HepG2 (cell line): ENCODE data around the gene CENPO. TPM values are rescaled to one million over a fixed set of nuclear protein-coding genes. Genes with fewer than 3 reads are reported as not detected.

Experiments
- ATM ChIP-seq: fragments of 450-650 bp; IDR thresholded peaks from 2 replicates; pipeline ENCODE4 v1.7.1; 2017; ENCODE audit warnings: mild to moderate bottlenecking, borderline replicate concordance
- CAMTA2 ChIP-seq: sonication (generic); formaldehyde crosslinking; IDR thresholded peaks from 2 replicates; pipeline ENCODE4 v1.4.0; 2020; ENCODE audit warnings: mild to moderate bottlenecking, missing genetic modification reagents, borderline replicate concordance
- EZH2 ChIP-seq: conservative IDR thresholded peaks from 2 replicates; pipeline ENCODE4 v1.6.1; 2012; ENCODE audit warnings: mild to moderate bottlenecking, low read depth, low read length, moderate library complexity
- FIP1L1 ChIP-seq: fragments of 200-400 bp; formaldehyde crosslinking; IDR thresholded peaks from 2 replicates; pipeline ENCODE4 v1.6.1; 2018; ENCODE audit warnings: low read depth, mild to moderate bottlenecking, low read length, moderate library complexity, borderline replicate concordance; ENCODE audit not compliant: insufficient read depth
- FOXM1 ChIP-seq: sonication (generic); formaldehyde crosslinking; IDR thresholded peaks from 2 replicates; pipeline ENCODE4 v1.5.0; 2020; ENCODE audit warnings: missing genetic modification reagents
- GZF1 ChIP-seq: sonication (generic); formaldehyde crosslinking; IDR thresholded peaks from 2 replicates; pipeline ENCODE4 v1.5.1; 2020; ENCODE audit warnings: mild to moderate bottlenecking, missing genetic modification reagents
- MAF1 ChIP-seq: sonication (generic); formaldehyde crosslinking; IDR thresholded peaks from 2 replicates; pipeline ENCODE4 v1.5.0; 2020; ENCODE audit warnings: missing genetic modification reagents, borderline replicate concordance
- SATB2 ChIP-seq: sonication (generic); formaldehyde crosslinking; IDR thresholded peaks from 2 replicates; pipeline ENCODE4 v1.5.0; 2020; ENCODE audit warnings: missing genetic modification reagents
- SMC3 ChIP-seq: IDR thresholded peaks from 2 replicates; pipeline ENCODE4 v1.6.1; 2011; ENCODE audit warnings: low read length, improper control_type of control experiment
- SNAPC4 ChIP-seq: sonication (generic); formaldehyde crosslinking; IDR thresholded peaks from 2 replicates; pipeline ENCODE4 v1.4.0; 2020; ENCODE audit warnings: mild to moderate bottlenecking, missing genetic modification reagents
- TBX2 ChIP-seq: sonication (generic); formaldehyde crosslinking; IDR thresholded peaks from 2 replicates; pipeline ENCODE4 v1.5.0; 2020; ENCODE audit warnings: missing genetic modification reagents, mild to moderate bottlenecking, borderline replicate concordance
- ZBTB42 ChIP-seq: sonication (generic); formaldehyde crosslinking; IDR thresholded peaks from 2 replicates; pipeline ENCODE4 v1.5.0; 2020; ENCODE audit warnings: mild to moderate bottlenecking, missing genetic modification reagents
- ZNF605 ChIP-seq: sonication (generic); formaldehyde crosslinking; IDR thresholded peaks from 2 replicates; pipeline ENCODE4 v1.8.0; 2022; ENCODE audit warnings: mild to moderate bottlenecking, missing genetic modification reagents
- ZNF709 ChIP-seq: sonication (generic); formaldehyde crosslinking; IDR thresholded peaks from 2 replicates; pipeline ENCODE4 v1.5.0; 2020; ENCODE audit warnings: mild to moderate bottlenecking, missing genetic modification reagents
- ZNF788 ChIP-seq: sonication (generic); formaldehyde crosslinking; IDR thresholded peaks from 2 replicates; pipeline ENCODE4 v1.5.0; 2020; ENCODE audit warnings: mild to moderate bottlenecking, missing genetic modification reagents, borderline replicate concordance
- ZNF792 ChIP-seq: IDR thresholded peaks from 2 replicates; pipeline ENCODE4 v1.6.1; 2016
- ZSCAN21 ChIP-seq: sonication (generic); formaldehyde crosslinking; IDR thresholded peaks from 2 replicates; pipeline ENCODE4 v1.8.0; 2022; ENCODE audit warnings: mild to moderate bottlenecking, missing genetic modification reagents, moderate library complexity, borderline replicate concordance
- polyA plus RNA-seq, 8 experiments: library from polyadenylated mRNA; depleted of rRNA in 3 of 8; stranded (reverse) in 7 of 8; unstranded in 1 of 8; fragments of >200 nt; fragmentation: Illumina TruSeq in 4 of 8; extraction: Trizol in 4 of 8; gene quantifications; 2 replicates each; pipeline versions ENCODE4 v1.2.1 to v1.2.3, GENCODE V29; 2011 to 2016; ENCODE audit warnings: low read depth in 4 of 8, missing spikeins in 1 of 8, mixed read lengths in 1 of 8; ENCODE audit not compliant: insufficient read depth in 1 of 8
- total RNA-seq, 5 experiments: library from RNA; depleted of rRNA; stranded (reverse); fragments of >200 nt; fragmentation: Illumina TruSeq; extraction: Trizol; gene quantifications; 2 replicates each; pipeline ENCODE4 v1.2.3, GENCODE V29; 2016; ENCODE audit warnings: low read depth in 1 of 5
- TF ChIP-seq, protein P1 (sequence below): IDR thresholded peaks from 2 replicates; pipeline ENCODE4 v1.4.0; 2020; ENCODE audit warnings: mild to moderate bottlenecking, missing genetic modification reagents
- TF ChIP-seq, protein P2 (sequence below): sonication (generic); formaldehyde crosslinking; IDR thresholded peaks from 2 replicates; pipeline ENCODE4 v1.5.1; 2020; ENCODE audit warnings: mild to moderate bottlenecking, missing genetic modification reagents, moderate library complexity

The CENPO gene
- total and polyA plus RNA-seq, 2 of the 13 experiments (the other 11 are each of a cell fraction or from before 2014, with no cell fraction given), result 19.7 to 35.5 TPM

GRCh38 chr2:24792874-24793760, at the start of gene CENPO, which contains the start of gene PTRHD1 (continued):
- TF ChIP-seq, protein P1, sequence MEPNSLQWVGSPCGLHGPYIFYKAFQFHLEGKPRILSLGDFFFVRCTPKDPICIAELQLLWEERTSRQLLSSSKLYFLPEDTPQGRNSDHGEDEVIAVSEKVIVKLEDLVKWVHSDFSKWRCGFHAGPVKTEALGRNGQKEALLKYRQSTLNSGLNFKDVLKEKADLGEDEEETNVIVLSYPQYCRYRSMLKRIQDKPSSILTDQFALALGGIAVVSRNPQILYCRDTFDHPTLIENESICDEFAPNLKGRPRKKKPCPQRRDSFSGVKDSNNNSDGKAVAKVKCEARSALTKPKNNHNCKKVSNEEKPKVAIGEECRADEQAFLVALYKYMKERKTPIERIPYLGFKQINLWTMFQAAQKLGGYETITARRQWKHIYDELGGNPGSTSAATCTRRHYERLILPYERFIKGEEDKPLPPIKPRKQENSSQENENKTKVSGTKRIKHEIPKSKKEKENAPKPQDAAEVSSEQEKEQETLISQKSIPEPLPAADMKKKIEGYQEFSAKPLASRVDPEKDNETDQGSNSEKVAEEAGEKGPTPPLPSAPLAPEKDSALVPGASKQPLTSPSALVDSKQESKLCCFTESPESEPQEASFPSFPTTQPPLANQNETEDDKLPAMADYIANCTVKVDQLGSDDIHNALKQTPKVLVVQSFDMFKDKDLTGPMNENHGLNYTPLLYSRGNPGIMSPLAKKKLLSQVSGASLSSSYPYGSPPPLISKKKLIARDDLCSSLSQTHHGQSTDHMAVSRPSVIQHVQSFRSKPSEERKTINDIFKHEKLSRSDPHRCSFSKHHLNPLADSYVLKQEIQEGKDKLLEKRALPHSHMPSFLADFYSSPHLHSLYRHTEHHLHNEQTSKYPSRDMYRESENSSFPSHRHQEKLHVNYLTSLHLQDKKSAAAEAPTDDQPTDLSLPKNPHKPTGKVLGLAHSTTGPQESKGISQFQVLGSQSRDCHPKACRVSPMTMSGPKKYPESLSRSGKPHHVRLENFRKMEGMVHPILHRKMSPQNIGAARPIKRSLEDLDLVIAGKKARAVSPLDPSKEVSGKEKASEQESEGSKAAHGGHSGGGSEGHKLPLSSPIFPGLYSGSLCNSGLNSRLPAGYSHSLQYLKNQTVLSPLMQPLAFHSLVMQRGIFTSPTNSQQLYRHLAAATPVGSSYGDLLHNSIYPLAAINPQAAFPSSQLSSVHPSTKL (CRISPR knock-in tag), result peak; percentile 76
- TF ChIP-seq ZSCAN21 (CRISPR knock-in tag), result peak; percentile 73; the same call in 1 of the 2 replicates
- TF ChIP-seq, protein P2, sequence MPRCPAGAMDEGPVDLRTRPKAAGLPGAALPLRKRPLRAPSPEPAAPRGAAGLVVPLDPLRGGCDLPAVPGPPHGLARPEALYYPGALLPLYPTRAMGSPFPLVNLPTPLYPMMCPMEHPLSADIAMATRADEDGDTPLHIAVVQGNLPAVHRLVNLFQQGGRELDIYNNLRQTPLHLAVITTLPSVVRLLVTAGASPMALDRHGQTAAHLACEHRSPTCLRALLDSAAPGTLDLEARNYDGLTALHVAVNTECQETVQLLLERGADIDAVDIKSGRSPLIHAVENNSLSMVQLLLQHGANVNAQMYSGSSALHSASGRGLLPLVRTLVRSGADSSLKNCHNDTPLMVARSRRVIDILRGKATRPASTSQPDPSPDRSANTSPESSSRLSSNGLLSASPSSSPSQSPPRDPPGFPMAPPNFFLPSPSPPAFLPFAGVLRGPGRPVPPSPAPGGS (CRISPR knock-in tag), result peak; percentile 88
- TF ChIP-seq TBX2 (CRISPR knock-in tag), result peak; percentile 92
- TF ChIP-seq ZNF788 (CRISPR knock-in tag), result peak; percentile 93
- TF ChIP-seq CAMTA2 (CRISPR knock-in tag), result peak; percentile 67; the same call in 1 of the 2 replicates
- TF ChIP-seq SMC3, result peak; percentile 32; the same call in 1 of the 2 replicates
- TF ChIP-seq SATB2 (CRISPR knock-in tag), result no peak
- TF ChIP-seq SNAPC4, result peak; percentile 94
- TF ChIP-seq FIP1L1, result no peak
- TF ChIP-seq FOXM1, result 0 out of 2 replicates have a peak, but pooled peaks have one; percentile 52
- TF ChIP-seq MAF1 (CRISPR knock-in tag), result peak; percentile 53; the same call in 1 of the 2 replicates
- TF ChIP-seq ZNF709 (CRISPR knock-in tag), result peak; percentile 40
- TF ChIP-seq ATM, result no peak
- no peak for TF ChIP-seq GZF1 (CRISPR knock-in tag)
- TF ChIP-seq ZNF605 (CRISPR knock-in tag), result peak; percentile 85
- TF ChIP-seq EZH2, result no peak
- TF ChIP-seq ZBTB42 (CRISPR knock-in tag), result no peak
- TF ChIP-seq ZNF792, result peak; percentile 83; the same call in 1 of the 2 replicates
